ENCODE results near the gene SMPD3.

GRCh38 chr16:68403177-68403576, 45.1 kb downstream of the SMPD3 start:
- no peak for TF ChIP-seq IRF1 (CRISPR knock-in tag; IDR thresholded peaks at IDR 0.05)
- TF ChIP-seq CTCF (IDR thresholded peaks at IDR 0.05), result no peak
- TF ChIP-seq ELF4 (CRISPR knock-in tag; IDR thresholded peaks at IDR 0.05; ENCODE audit: low read depth), result no peak
- no peak for TF ChIP-seq GTF2I (CRISPR knock-in tag; conservative IDR thresholded peaks at IDR 0.05)
- TF ChIP-seq ZNF317 (CRISPR knock-in tag; IDR thresholded peaks at IDR 0.05; ENCODE audit: borderline replicate concordance, low read depth), result no peak
- TF ChIP-seq NR2C2 (CRISPR knock-in tag; IDR thresholded peaks at IDR 0.05), result no peak
- no peak for TF ChIP-seq TEAD4 (CRISPR knock-in tag; IDR thresholded peaks at IDR 0.05)
- TF ChIP-seq HMGXB4 (CRISPR knock-in tag; IDR thresholded peaks at IDR 0.05), result no peak
- TF ChIP-seq ZBTB21 (CRISPR knock-in tag; IDR thresholded peaks at IDR 0.05; ENCODE audit: borderline replicate concordance), result no peak
- TF ChIP-seq ETV6 (CRISPR knock-in tag; IDR thresholded peaks at IDR 0.05), result no peak
- TF ChIP-seq ZNF281 (CRISPR knock-in tag; IDR thresholded peaks at IDR 0.05), result no peak
- TF ChIP-seq NFE2L1 (CRISPR knock-in tag; IDR thresholded peaks at IDR 0.05), result no peak

Data from WTC11 (cell line).